NT2/D1 (cell line): ENCODE measurements around the gene SERBP1.

ENCODE experiments used
- DNase-seq: peaks from one replicate; pipeline ENCODE4 v3.0.0-alpha.2; 2011; ENCODE audit warnings: low read depth, low spot score
- H3K27me3 ChIP-seq: 2 replicates; pipeline ENCODE4 v1.6.0; 2011; ENCODE audit warnings: mild to moderate bottlenecking; ENCODE audit not compliant: insufficient read length, insufficient read depth
- H3K36me3 ChIP-seq: 2 replicates; pipeline ENCODE4 v1.6.1; 2011; ENCODE audit warnings: mild to moderate bottlenecking, low read length, mixed read lengths; ENCODE audit not compliant: insufficient read depth, insufficient read length
- H3K4me1 ChIP-seq: 2 replicates; pipeline ENCODE4 v1.5.1; 2011; ENCODE audit not compliant: insufficient read depth, insufficient read length
- H3K4me3 ChIP-seq: 2 replicates; pipeline ENCODE4 v1.5.1; 2011; ENCODE audit warnings: low read depth; ENCODE audit not compliant: insufficient read length
- H3K9ac ChIP-seq: 2 replicates; pipeline ENCODE4 v1.6.0; 2011; ENCODE audit warnings: low read depth; ENCODE audit not compliant: insufficient read length
- H3K9me3 ChIP-seq: 2 replicates; pipeline ENCODE4 v1.5.1; 2011; ENCODE audit warnings: mild to moderate bottlenecking, low read length; ENCODE audit not compliant: insufficient read depth
- SUZ12 ChIP-seq: IDR thresholded peaks from 2 replicates; pipeline ENCODE4 v1.6.1; 2011; ENCODE audit not compliant: insufficient read length, insufficient read depth; ENCODE audit errors: extremely low read depth
- YY1 ChIP-seq: IDR thresholded peaks from 2 replicates; pipeline ENCODE4 v1.6.1; 2011; ENCODE audit not compliant: insufficient read length, insufficient read depth
- ZNF274 ChIP-seq: IDR thresholded peaks from 2 replicates; pipeline ENCODE4 v1.6.1; 2011; ENCODE audit warnings: mild to moderate bottlenecking, low read depth, low read length

Gene SERBP1

GRCh38 chr1:67372136-67372535 is 58.1 kb downstream of the SERBP1 start:
- TF ChIP-seq YY1 (no peak), SUZ12 (no peak), ZNF274 (no peak)
- H3K36me3 ChIP-seq: no peaks in the 10 kb centered on the region
- no peaks in the 10 kb centered on the region for H3K4me1 ChIP-seq
- H3K27me3 ChIP-seq: no peaks in the 10 kb centered on the region
- no peak overlapping the region for H3K4me3 ChIP-seq
- DNase-seq: no peak
- H3K9ac ChIP-seq: no peak overlapping the region
- H3K9me3 ChIP-seq: no peaks in the 10 kb centered on the region

- H3K4me3 ChIP-seq: no peak overlapping the region
- no peak overlapping the region for H3K9ac ChIP-seq
- no peaks in the 10 kb centered on the region for H3K9me3 ChIP-seq
- H3K36me3 ChIP-seq: no peaks in the 10 kb centered on the region
- DNase-seq: no peak
- no peaks in the 10 kb centered on the region for H3K27me3 ChIP-seq
- H3K4me1 ChIP-seq: no peaks in the 10 kb centered on the region
- TF ChIP-seq SUZ12 (no peak), ZNF274 (no peak), YY1 (no peak)
These were observed 58.5 kb downstream of the SERBP1 start for GRCh38 chr1:67371681-67372080.

GRCh38 chr1:67371043-67371442 is 59.2 kb downstream of the SERBP1 start:
- TF ChIP-seq YY1 (no peak), SUZ12 (no peak), ZNF274 (no peak)
- no peak overlapping the region for H3K4me3 ChIP-seq
- no peaks in the 10 kb centered on the region for H3K36me3 ChIP-seq
- H3K9me3 ChIP-seq: no peaks in the 10 kb centered on the region
- DNase-seq: no peak
- H3K4me1 ChIP-seq: no peaks in the 10 kb centered on the region
- H3K9ac ChIP-seq: no peak overlapping the region
- H3K27me3 ChIP-seq: no peaks in the 10 kb centered on the region

- Histone ChIP-seq H3K9me3 (no peaks in the 10 kb centered on the region), H3K4me3 (no peak overlapping the region), H3K36me3 (no peaks in the 10 kb centered on the region), H3K4me1 (no peaks in the 10 kb centered on the region), H3K9ac (no peak overlapping the region), H3K27me3 (no peaks in the 10 kb centered on the region)
- DNase-seq: no peak
- TF ChIP-seq YY1 (no peak), SUZ12 (no peak), ZNF274 (no peak)
These were observed 62.1 kb downstream of the SERBP1 start for GRCh38 chr1:67368046-67368514.

- Histone ChIP-seq H3K4me1 (no peaks in the 10 kb centered on the region), H3K4me3 (no peak overlapping the region), H3K27me3 (no peaks in the 10 kb centered on the region), H3K36me3 (no peaks in the 10 kb centered on the region), H3K9ac (no peak overlapping the region), H3K9me3 (no peaks in the 10 kb centered on the region)
- no peak for DNase-seq
- TF ChIP-seq SUZ12 (no peak), ZNF274 (no peak), YY1 (no peak)
These were observed 62.7 kb downstream of the SERBP1 start for GRCh38 chr1:67367370-67368045.

GRCh38 chr1:67361641-67362040 is 68.6 kb downstream of the SERBP1 start:
- DNase-seq: no peak
- Histone ChIP-seq H3K27me3 (no peaks in the 10 kb centered on the region), H3K9me3 (no peaks in the 10 kb centered on the region), H3K4me3 (no peak overlapping the region), H3K4me1 (no peaks in the 10 kb centered on the region), H3K36me3 (no peaks in the 10 kb centered on the region), H3K9ac (no peak overlapping the region)
- TF ChIP-seq YY1 (no peak), SUZ12 (no peak), ZNF274 (no peak)

GRCh38 chr1:67359592-67359991 is 70.6 kb downstream of the SERBP1 start:
- no peaks in the 10 kb centered on the region for H3K36me3 ChIP-seq
- no peak for DNase-seq
- no peak for TF ChIP-seq ZNF274
- no peak for TF ChIP-seq SUZ12
- TF ChIP-seq YY1: no peak
- H3K4me1 ChIP-seq: peaks cover 5% of the 10 kb centered on the region
- H3K9ac ChIP-seq: no peak overlapping the region
- no peak overlapping the region for H3K4me3 ChIP-seq
- no peaks in the 10 kb centered on the region for H3K27me3 ChIP-seq
- no peaks in the 10 kb centered on the region for H3K9me3 ChIP-seq
